Activated effector memory CD4-positive, alpha-beta T cell treated with Interleukin-2 at 50 U/mL for 16 hours (primary cell): ENCODE measurements around the gene C6orf62.
"Not testable (repeated sequence)": the region's sequence is repeated elsewhere in the genome, so short reads cannot be mapped to it uniquely, and the experiment has no call there.

Source experiments
- DNase-seq: peaks from one replicate; pipeline ENCODE4 v3.0.0-alpha.2; 2020

C6orf62 gene

GRCh38 chr6:24719125-24719971 is at the start of gene C6orf62:
TSS of gene C6orf62 (minus strand) at chr6:24719154. CDS start at chr6:24718668, 486 bp downstream.
- DNase-seq, result peak; percentile 15

- no peak for DNase-seq
Measured at GRCh38 chr6:24768361-24768760, 49.4 kb upstream of the C6orf62 start.

- no peak for DNase-seq
Measured at GRCh38 chr6:24766680-24767462, 47.9 kb upstream of the C6orf62 start.

GRCh38 chr6:24765968-24766367 is 47.0 kb upstream of the C6orf62 start:
- DNase-seq, result not testable (repeated sequence)

- DNase-seq, result not testable (repeated sequence)
Measured at GRCh38 chr6:24764833-24765828, 46.2 kb upstream of the C6orf62 start.

GRCh38 chr6:24763578-24763977 is 44.6 kb upstream of the C6orf62 start:
- no peak for DNase-seq

GRCh38 chr6:24761851-24762250 is 42.9 kb upstream of the C6orf62 start:
- DNase-seq, result no peak

GRCh38 chr6:24761193-24761835 is 42.4 kb upstream of the C6orf62 start:
- no peak for DNase-seq

GRCh38 chr6:24760210-24760609 is 41.3 kb upstream of the C6orf62 start:
- DNase-seq, result no peak

- no peak for DNase-seq
Measured at GRCh38 chr6:24759718-24760117, 40.8 kb upstream of the C6orf62 start.

GRCh38 chr6:24757611-24758010 is 38.7 kb upstream of the C6orf62 start:
- DNase-seq, result no peak

- no peak for DNase-seq
Measured at GRCh38 chr6:24755279-24755678, 36.3 kb upstream of the C6orf62 start.

- DNase-seq, result not testable (repeated sequence)
Measured at GRCh38 chr6:24754378-24754777, 35.4 kb upstream of the C6orf62 start.

GRCh38 chr6:24753545-24753944 is 34.6 kb upstream of the C6orf62 start:
- DNase-seq, result no peak

GRCh38 chr6:24752917-24753492 is 34.1 kb upstream of the C6orf62 start:
- DNase-seq, result no peak

- no peak for DNase-seq
Measured at GRCh38 chr6:24752503-24752902, 33.5 kb upstream of the C6orf62 start.

- not testable (repeated sequence) for DNase-seq
Measured at GRCh38 chr6:24750878-24751277, 31.9 kb upstream of the C6orf62 start.

GRCh38 chr6:24749297-24749696 is 30.3 kb upstream of the C6orf62 start:
- no peak for DNase-seq

GRCh38 chr6:24744911-24745310 is 26.0 kb upstream of the C6orf62 start:
- DNase-seq, result no peak

GRCh38 chr6:24743944-24744335 is 25.0 kb upstream of the C6orf62 start:
- no peak for DNase-seq

GRCh38 chr6:24743265-24743943 is 24.4 kb upstream of the C6orf62 start:
- no peak for DNase-seq
